Mucosa of descending colon (tissue), 3 donors: ENCODE data around the gene MTUS2. TPM values are rescaled to one million over a fixed set of nuclear protein-coding genes. Genes with fewer than 3 reads are reported as not detected.
A peak's percentile ranks its signal among the peaks of the same experiment; 100 is the strongest.

Experiments
- ATAC-seq: fragments of 200-7000 bp; cut with Tn5 transposase; one replicate; pipeline ENCODE4 v1.9.1; 2020; ENCODE audit warnings: mild to moderate bottlenecking, moderate library complexity
- DNase-seq, 3 donors: peaks; one replicate each; pipeline ENCODE4 v3.0.0-alpha.2; 2020
- H3K36me3 ChIP-seq: fragments of 200-600 bp; one replicate; pipeline ENCODE4 v1.8.0; 2021; ENCODE audit warnings: low read depth, mild to moderate bottlenecking
- H3K4me1 ChIP-seq: fragments of 200-600 bp; one replicate; pipeline ENCODE4 v1.8.0; 2021; ENCODE audit warnings: low read depth, mild to moderate bottlenecking
- H3K4me3 ChIP-seq: fragments of 200-600 bp; one replicate; pipeline ENCODE4 v1.8.0; 2021; ENCODE audit warnings: mild to moderate bottlenecking
- H3K9me3 ChIP-seq: fragments of 200-600 bp; one replicate; pipeline ENCODE4 v1.8.0; 2021; ENCODE audit warnings: mild to moderate bottlenecking
- intact Hi-C, 2 donors: fragments of 100-400 bp; cut with DNase I in 1 of 2; cut with micrococcal nuclease in 1 of 2; formaldehyde crosslinking; loops; one replicate each; pipeline versions ENCODE4 v1.11.0 to v1.11.1; 2022; cut with DNase I, micrococcal nuclease
- total RNA-seq, 3 donors: library from RNA; stranded (reverse); fragmentation: NEBNext Ultra II Directional in 2 of 3; extraction: Animal tissue kit (Norgen Biotek cat#: 25700) in 2 of 3; gene quantifications; one replicate each; pipeline versions ENCODE4 v1.2.1 to v1.2.4, GENCODE V29; 2021 to 2023
- TF ChIP-seq, protein P1 (sequence below): fragments of 200-600 bp; IDR thresholded peaks from one replicate; pipeline ENCODE4 v1.8.0; 2022; ENCODE audit warnings: antibody characterized with exemption, mild to moderate bottlenecking
- donor health status: DM: no; HTN: no; CAD: no; lungs with moderate emphysema.
- donor health status: DM: no; HTN: no; CAD: no.
- donor health status: DM: no; HTN: yes; CAD: no.

Gene MTUS2
- total RNA-seq, 3 donors from 2014 or later: 0.09 to 0.85 (median 0.60) TPM

DNA sequence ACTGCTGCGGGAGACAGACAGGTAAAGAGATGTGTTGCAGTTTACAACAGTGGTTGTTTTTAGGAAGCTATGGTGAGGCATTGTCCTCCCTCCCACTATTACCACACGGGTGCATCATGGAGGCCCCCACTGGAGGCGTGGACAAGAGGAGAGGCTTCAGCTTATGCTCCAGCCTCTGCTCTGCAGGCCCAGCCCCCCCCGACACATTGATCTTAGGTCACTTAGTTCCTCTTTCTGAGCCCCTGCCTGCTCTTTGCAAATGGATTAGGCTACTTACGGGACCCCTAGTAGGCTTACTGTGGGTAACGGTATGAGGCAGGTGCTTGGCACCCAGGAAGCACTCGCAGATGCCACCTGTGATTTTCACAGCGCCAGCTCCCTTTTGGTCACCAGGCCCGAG is 651.4 kb downstream of the MTUS2 start:
- no peaks in the 10 kb centered on the region for H3K9me3 ChIP-seq
- no peaks in the 10 kb centered on the region for H3K4me1 ChIP-seq
- DNase-seq (no peak), ATAC-seq (no peak)
- no peaks in the 10 kb centered on the region for H3K36me3 ChIP-seq
- TF ChIP-seq, protein P1, sequence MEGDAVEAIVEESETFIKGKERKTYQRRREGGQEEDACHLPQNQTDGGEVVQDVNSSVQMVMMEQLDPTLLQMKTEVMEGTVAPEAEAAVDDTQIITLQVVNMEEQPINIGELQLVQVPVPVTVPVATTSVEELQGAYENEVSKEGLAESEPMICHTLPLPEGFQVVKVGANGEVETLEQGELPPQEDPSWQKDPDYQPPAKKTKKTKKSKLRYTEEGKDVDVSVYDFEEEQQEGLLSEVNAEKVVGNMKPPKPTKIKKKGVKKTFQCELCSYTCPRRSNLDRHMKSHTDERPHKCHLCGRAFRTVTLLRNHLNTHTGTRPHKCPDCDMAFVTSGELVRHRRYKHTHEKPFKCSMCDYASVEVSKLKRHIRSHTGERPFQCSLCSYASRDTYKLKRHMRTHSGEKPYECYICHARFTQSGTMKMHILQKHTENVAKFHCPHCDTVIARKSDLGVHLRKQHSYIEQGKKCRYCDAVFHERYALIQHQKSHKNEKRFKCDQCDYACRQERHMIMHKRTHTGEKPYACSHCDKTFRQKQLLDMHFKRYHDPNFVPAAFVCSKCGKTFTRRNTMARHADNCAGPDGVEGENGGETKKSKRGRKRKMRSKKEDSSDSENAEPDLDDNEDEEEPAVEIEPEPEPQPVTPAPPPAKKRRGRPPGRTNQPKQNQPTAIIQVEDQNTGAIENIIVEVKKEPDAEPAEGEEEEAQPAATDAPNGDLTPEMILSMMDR: no peak
- H3K4me3 ChIP-seq: no peak overlapping the region
- intact Hi-C loops: no loop called here

DNA sequence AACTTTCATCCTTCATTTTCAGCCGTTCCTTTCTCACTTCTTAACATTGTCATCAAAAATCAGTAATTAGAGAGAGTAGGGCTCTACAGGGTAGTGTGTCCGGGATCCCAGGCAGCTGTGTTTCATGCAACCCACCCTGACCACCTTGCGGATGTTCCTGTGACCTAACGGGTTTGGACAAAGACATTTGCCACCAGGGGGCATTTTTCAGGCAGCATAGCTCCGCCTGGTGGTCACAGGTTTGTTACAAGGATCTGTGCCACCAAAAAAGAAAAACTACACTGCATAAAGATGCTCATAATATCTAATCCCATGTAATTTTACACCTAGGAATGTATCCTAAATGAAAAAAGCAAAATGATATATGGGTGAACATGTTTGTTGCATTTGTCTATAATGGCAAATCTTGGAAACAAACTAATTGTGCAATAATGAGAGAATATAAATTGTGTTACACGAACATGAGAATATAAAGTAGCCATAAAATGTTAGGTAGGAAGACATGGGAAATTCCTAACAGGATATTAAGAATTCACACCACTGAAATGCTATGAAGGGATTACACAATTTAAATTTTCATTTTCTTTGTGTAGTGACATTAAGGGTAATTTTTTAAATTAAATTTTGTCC is 652.3 kb downstream of the MTUS2 start:
- H3K36me3 ChIP-seq: no peaks in the 10 kb centered on the region
- DNase-seq: peak in 2 of 3 donors; percentile 42 to 78
- H3K4me1 ChIP-seq: no peaks in the 10 kb centered on the region
- no peak overlapping the region for H3K4me3 ChIP-seq
- TF ChIP-seq, protein P1: peak; percentile 37
- ATAC-seq: peak; percentile 55
- no peaks in the 10 kb centered on the region for H3K9me3 ChIP-seq
- intact Hi-C loops: no loop called here

DNA sequence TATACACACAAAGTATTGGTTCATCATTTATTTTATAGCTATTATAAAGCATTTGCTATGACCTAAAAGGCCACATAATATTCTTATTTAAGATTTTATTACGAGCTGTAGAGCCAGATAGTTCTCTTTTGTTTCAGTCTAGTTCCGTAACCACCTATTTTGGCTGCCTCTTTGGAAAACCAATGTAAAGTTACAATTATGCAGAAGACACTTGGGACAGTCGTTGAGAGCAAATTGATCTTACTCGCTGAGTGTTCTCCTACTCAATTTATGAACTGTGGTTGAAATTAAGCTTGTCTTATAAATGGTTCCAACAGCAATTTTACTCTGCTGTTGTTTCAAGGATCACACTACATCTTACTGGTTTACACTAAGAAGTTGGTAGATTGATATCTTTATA is 653.0 kb downstream of the MTUS2 start:
- H3K9me3 ChIP-seq: no peaks in the 10 kb centered on the region
- intact Hi-C loops: no loop called here
- H3K4me3 ChIP-seq: no peak overlapping the region
- TF ChIP-seq, protein P1: no peak
- no peaks in the 10 kb centered on the region for H3K36me3 ChIP-seq
- ATAC-seq (no peak), DNase-seq (no peak)
- no peaks in the 10 kb centered on the region for H3K4me1 ChIP-seq

DNA sequence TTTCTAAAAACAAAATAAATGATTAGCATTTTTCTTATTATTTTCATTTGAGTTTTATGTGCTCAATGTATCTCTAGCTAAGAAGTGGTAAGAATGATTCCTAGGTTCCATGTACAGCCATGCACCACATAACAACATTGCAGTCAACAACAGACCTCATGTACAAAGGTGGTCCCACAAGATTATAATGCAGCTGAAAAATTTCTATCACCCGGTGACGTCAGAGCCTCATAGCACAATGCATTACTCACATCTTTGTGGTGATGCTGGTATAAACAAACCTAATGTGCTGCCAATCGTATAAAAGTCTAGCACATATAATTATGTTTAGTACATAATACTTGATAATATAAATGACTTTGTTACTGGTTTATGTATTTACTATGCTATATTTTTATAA is 654.9 kb downstream of the MTUS2 start:
- Histone ChIP-seq H3K4me3 (no peak overlapping the region), H3K36me3 (no peaks in the 10 kb centered on the region), H3K4me1 (no peaks in the 10 kb centered on the region), H3K9me3 (no peaks in the 10 kb centered on the region)
- TF ChIP-seq, protein P1: no peak
- ATAC-seq (no peak), DNase-seq (no peak)
- intact Hi-C loops: no loop called here

DNA sequence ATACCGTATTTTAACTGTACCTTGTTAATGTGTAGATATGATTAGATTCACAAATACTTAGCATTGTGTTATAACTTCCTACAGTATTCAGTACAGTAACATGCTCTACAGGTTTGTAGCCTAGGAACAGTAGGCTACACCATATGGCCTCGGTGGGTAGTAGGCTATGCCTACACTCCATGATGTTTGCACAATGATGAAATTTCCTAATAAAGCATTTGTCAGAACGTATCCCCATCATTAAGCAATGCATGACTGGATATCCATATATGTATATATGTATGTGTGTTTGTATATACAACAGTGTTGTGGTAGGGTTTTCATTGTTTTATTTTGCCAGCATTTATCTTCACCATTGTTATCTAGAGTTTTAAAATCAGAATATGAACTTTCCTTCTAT is 655.9 kb downstream of the MTUS2 start:
- TF ChIP-seq, protein P1: no peak
- DNase-seq (no peak), ATAC-seq (no peak)
- Histone ChIP-seq H3K9me3 (no peaks in the 10 kb centered on the region), H3K4me1 (no peaks in the 10 kb centered on the region), H3K36me3 (no peaks in the 10 kb centered on the region), H3K4me3 (no peak overlapping the region)
- intact Hi-C loops: no loop called here
